Measurements from ENCODE around the gene SLC17A5.
"Not testable (repeated sequence)": the region's sequence is repeated elsewhere in the genome, so short reads cannot be mapped to it uniquely, and the experiment has no call there.

Gene SLC17A5, protein sequence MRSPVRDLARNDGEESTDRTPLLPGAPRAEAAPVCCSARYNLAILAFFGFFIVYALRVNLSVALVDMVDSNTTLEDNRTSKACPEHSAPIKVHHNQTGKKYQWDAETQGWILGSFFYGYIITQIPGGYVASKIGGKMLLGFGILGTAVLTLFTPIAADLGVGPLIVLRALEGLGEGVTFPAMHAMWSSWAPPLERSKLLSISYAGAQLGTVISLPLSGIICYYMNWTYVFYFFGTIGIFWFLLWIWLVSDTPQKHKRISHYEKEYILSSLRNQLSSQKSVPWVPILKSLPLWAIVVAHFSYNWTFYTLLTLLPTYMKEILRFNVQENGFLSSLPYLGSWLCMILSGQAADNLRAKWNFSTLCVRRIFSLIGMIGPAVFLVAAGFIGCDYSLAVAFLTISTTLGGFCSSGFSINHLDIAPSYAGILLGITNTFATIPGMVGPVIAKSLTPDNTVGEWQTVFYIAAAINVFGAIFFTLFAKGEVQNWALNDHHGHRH

DNA sequence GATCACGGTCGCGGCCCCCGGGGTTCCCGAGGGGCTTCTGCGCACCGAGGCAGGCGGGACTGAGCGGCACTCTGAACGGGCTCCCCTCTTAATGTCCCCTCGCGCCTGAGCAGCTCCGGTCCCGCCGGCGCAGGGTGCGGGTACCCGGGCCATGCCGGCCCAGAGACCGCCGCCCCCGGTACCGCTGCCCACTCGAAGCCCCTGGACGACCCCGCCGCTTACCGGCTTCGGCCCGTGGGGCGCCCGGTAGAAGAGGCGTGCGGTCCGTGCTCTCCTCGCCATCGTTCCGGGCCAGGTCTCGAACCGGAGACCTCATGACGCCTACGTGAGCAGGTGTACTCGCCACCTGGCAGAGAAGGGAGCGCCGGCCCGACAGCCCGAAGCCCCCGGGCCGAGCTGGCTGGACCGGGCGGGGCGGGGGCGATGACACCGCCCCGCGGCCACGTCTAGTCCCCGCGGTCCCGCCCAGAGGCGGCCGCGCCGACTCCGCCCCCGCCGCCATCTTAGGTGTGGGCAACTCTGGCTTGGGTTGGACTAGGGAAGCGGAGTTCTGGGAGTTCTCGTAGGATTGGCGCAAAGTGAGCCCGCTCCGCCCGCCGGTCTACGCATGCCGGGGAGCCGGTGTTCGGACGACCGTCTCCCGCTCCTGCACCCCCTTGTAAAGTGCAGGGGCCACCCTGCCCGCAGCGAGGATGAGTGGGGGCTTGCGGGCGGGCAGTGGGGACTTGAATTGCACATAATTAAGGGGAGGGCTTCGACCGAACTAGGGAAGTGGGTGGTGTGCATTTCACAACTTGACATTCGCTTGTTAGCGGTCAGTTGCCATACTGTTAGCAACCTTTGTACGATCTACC is at the start of gene SLC17A5:
Gene SLC17A5, minus strand, starts transcription at position 422 of the 854 bp plus-strand sequence. Its CDS starts 106 bp downstream, at position 316.
- peak; percentile 94 for DNase-seq (ENCODE audit: low spot score)

DNA sequence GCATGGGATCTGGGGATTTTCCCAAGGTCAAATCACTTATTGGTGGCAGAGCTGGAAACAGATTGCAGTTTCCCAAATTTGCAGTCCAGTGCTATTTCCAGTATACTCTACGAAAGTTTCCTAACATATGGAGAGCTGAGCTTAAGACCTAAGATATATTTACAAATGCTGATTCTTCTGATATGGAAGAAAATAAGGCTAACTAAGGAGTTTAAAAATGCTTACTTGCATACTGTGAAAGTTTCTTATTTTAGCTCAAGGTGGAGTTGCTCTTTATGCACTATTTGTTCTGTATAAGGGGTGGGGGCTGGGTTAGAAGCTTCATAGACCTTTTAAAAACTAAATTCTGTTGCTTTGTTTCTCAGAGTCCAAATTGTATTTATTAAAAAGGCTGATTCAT is 49.7 kb upstream of the SLC17A5 start:
- DNase-seq (ENCODE audit: low spot score): no peak

DNA sequence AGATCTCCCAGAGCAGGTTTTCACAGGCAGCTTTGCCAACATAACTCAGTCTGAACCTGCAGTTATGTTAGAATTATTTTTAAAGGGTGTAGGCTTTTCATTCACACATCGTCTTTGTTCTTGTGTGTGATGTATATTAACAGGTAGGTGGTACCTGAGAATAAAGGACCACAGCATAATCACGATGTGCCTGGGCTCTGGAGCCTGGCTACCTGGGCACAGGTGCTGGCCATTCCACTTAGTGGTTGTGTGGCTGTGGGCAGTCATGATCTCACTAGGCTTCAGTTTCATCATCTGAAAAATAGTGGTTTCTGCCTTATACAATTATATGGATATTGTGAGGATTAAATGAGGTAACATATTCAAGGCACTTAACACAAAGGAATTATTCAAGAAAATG is 48.7 kb upstream of the SLC17A5 start:
- no peak for DNase-seq (ENCODE audit: low spot score)

DNA sequence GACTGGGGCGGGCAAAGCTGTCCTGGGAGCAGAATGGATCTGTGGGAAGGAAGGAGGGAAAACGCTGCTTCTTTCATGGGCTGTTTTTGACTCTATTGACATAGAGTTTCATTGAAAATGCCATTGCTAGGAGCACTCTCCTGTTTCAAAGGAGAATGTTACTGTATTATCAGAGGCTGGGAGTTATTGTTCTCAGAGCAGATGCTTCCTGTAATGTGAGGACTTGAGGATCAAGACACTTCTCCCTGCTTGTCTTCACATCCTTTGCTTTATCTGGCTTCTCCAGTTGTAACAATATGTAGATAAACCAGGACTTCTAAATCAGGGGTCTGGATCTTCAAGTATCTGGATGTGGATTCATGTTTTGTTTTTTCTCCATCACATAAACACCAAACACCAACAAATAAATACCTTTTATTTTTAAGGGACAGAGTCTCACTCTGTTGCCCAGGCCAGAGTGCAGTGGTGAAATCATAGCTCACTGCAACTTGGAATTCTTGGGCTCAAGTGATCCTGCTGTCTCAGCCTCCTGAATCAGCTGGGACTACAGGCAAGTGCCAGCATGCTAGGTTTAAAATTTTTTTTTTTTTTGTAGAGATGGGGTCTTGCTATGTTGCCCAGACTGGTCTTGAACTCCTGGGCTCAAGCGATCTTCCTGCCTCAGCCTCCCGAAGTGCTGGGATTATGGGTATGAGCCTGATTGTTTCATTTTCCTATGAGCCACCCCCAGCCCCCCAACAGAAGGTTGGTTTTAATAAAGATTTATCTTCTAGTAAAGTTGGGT is 46.1 kb upstream of the SLC17A5 start:
- no peak for DNase-seq (ENCODE audit: low spot score)

DNA sequence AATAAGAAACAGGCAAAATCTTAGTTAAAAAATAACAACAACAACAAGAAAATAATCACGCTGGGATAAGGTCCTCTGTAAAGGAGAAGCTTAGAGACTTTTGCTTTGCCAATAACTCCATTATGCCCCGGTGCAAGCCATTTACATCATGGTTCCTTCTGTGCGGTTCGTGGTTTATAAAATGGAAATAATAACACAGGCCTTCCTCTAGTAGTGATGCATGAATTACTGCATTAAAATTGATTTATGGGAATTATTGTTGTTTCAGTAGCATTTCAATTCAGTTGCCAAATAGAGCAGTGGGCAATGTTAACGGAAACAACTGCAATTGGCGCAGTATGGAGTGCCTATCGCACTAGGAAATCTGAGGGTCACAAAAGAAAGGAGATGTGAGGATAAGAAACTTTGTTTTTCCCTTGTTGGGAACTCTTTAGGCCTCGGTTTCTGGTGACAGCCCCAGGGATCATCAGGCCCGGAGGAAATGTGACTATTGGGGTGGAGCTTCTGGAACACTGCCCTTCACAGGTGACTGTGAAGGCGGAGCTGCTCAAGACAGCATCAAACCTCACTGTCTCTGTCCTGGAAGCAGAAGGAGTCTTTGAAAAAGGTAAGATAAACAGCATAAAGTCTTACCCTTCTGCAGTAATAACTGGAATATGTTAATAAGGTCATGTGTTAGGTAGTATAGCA is 43.3 kb upstream of the SLC17A5 start:
- peak; percentile 34 for DNase-seq (ENCODE audit: low spot score)

DNA sequence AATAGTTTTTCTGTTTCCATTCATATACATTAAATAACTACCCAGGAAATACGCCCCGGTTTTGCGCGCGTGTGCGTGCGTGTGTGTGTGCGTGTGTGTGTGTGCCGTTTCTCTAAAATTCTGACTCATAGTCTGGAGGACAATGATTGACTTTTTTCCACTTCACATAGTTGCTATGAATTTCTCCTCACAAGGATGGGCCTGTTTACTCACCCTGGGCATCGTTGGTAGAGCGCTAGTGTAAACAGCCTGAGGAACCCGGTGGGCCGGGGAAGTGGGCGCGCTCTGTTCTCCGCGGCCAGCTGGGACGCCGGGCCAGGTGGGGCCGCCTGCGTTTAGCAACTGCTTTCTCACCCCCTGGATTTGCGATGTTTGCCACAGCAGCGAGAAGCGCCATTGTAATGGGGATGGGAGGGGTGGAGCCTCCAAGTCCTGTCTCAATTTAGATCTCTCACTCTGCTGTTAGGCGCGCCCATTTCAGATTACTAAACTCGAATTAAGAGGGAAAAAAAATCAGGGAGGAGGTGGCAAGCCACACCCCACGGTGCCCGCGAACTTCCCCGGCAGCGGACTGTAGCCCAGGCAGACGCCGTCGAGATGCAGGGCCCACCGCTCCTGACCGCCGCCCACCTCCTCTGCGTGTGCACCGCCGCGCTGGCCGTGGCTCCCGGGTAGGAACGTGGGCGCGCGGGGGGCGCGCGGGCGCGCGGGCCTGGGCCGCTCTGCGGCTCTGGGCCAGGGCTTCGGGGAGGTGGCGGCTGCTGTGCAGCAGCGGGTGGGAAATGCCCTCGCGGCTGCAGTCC is 42.0 kb upstream of the SLC17A5 start, which contains the start of gene CD109:
Gene CD109, plus strand, starts transcription at position 585 of the 803 bp plus-strand sequence. Its CDS starts 13 bp downstream, at position 598.
- DNase-seq (ENCODE audit: low spot score): peak; percentile 57

DNA sequence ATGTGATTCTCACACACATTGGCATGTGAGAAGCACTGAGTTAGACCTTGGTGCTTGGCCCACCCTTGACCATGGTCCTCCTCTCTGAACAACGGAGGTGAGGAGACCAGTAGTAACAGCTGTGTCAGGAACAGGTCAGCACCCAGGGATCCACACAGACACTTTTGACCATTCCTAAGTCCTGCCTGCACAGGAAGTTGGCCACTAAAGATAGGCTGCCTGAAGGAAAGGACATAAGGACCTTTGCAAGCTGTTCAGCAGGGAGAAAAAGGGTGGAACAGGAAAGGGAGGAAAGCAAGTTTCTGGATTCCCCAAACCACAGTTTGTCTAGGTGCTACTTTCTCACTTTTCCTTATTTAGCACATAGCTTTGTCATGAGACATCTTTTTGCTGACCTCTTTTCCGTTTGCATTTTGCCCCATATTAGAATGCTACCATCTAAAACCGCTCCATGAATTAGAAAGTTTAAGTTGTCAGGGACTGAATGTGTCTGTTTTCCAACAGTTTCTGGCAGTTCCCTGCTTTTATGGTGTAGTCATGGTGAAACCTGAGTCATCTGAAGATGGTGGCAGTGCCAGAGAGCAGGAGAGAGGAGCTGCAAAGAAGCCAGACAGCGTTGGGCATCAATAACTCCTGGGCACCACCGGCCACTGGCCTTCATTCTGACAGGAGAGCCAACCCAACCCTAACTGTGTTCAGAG is 41.1 kb upstream of the SLC17A5 start:
- DNase-seq (ENCODE audit: low spot score): no peak

DNA sequence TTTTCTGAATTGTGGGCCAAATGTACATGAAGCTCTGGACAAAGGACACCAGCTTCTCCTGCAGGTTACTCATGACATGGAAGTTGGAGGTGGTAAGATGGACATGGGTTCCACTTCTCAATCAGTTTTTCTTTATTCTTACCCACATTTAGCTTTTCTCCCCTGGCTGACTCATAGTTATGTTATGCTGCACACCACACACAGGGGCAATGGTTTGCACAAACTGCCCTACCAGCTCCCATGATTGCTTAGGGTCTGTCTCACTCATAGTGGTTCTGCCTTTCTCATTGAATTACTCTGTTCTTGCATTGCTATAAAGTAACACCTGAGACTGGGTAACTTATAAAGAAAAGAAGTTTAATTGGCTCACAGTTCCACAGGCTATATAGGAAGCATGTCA is 37.7 kb upstream of the SLC17A5 start:
- DNase-seq (ENCODE audit: low spot score): no peak

DNA sequence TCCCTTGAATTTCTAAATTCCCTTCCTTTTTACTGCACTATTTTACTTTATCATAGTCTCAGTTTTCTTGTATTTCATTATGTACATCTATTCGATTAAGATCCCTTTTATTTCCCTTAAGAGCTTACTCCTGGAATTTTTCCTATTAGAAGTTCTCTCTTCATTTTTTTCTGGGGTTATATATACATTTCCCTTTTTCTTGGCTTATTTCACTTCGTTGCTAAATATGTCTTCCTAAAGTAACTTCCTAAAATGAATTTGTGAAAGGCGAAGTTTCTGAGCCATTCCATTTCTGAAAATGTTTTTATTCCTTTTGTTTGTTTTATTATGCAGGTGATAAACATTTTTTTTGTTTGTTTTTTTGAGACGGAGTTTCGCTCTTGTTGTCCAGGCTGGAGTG is 36.3 kb upstream of the SLC17A5 start:
- no peak for DNase-seq (ENCODE audit: low spot score)

DNA sequence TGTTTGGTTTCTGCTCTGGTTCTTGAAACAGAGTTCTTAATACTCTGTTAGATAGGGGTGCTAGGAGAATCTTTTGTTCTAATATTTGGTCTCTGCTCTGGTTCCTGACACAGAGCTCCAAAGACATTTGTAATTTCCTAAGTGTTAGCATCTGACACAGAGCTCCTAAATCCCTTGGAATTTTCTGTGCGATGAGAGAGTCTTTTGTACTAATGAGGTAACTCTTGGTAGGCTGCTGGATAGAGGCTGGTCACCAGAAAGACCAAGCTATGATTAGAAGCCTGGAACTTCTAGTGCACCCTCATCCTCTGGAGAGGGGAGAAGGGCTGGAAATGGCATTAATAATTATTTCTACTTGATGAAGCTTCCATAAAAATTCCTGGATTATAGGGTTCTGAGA is 34.6 kb upstream of the SLC17A5 start:
- no peak for DNase-seq (ENCODE audit: low spot score)

DNA sequence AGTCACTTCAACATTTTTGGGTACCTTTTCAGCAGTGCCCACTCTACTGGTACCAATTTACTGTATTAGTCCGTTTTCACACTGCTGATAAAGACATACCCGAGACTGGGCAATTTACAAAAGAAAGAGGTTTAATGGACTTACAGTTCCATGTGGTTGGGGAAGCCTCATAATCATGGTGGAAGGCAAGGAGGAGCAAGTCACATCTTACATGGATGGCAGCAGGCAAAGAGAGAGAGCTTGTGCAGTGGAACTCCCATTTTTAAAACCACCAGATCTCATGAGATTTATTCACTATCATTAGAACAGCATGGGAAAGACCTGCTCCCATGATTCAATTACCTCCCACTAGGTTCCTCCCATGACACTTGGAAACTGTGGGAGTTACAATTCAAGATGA is 29.8 kb upstream of the SLC17A5 start:
- DNase-seq (ENCODE audit: low spot score): not testable (repeated sequence)

DNA sequence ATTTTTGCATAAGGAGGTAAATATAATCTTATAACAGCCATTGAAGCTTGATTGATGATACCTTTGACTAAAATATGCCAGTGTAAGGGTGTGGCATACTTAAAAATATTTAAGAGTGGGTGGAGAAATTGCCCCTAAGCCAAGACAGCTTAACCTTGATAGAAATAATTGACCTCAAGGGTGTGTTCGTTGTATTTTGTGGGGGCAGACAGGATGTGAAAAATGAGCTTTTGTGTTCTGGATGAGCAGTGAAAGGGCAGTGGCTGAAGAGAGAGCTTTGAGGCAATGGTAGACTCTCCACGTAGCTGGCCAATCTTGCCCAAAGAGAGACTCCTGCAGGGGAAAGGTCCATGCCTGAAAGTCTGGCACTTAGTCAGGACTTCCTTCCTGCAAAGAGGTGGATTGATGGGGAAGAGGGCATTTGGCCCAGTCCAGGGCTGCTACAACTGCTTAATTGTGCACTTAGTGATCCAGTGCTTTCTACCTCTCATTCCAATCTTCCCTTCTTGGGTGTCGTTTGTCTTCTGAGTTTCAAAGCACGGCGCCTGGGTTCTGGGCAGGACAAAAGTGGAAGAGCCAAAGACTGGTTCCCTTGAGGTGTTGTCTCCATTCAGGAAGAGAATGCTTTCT is 26.6 kb upstream of the SLC17A5 start:
- no peak for DNase-seq (ENCODE audit: low spot score)

DNA sequence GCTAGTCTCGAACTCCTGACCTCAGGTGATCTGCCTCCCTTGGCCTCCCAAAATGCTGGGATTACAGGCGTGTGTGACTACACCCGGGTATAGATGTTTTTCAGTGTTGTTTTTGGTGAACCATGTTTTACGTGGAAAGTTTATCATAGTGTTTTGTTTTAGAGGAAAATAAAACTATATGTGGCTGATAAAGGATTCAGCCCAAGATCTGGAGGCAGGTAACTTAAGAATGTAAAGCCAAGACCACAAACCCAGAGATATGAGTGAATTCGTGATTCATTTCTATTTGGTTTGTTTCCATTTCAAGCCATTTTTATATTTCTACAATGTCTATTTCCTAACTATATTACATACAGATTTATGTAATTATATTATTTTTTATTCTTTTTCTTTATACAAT is 26.1 kb upstream of the SLC17A5 start:
- not testable (repeated sequence) for DNase-seq (ENCODE audit: low spot score)

DNA sequence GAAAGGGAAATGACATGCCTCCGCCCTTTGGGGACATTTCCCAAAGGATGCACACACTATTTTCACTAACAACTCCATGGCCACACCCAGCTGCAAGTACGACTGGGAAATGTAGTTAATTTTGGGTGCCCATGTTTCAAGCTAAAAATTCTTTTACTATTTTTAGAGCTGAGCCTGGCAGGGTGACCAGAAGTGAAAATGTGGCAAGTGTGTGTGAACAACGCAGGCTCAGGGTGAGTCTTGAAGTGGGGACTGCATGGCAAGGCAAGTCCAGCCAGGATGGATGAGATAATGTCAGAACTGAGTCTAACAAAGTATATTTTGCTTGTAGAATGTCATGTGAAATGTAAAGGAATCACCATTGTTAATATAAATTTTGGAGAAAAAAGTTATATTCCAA is 25.2 kb upstream of the SLC17A5 start:
- no peak for DNase-seq (ENCODE audit: low spot score)

DNA sequence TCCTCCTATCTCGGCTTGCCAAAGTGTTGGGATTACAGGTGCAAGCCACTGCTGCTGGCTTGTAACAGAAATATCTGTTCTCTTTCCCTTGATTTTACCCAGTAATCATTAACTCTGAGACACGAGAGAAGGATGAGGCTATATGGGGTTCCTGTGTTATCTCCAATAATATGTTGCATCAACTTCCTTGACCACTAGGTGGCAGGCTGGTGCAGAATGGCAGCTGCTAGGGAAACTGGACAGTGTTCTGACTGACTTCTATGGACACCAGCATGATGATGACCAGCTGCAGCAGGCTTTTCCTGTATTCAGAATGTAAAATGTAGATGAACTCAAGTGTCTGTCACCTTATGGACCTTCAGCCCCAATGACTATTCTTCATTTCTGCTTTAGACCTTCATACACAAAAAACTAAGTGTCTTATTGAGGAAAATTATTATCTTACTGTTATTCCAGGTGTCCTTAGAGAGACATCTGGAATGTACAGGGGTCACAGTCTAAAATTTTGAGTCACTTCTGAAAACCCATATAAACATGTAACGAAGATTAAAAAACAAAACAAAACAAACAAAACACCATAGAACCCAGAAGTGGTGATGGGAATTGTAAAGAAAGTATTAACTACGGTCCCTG is 21.8 kb upstream of the SLC17A5 start:
- DNase-seq (ENCODE audit: low spot score): peak; percentile 75

DNA sequence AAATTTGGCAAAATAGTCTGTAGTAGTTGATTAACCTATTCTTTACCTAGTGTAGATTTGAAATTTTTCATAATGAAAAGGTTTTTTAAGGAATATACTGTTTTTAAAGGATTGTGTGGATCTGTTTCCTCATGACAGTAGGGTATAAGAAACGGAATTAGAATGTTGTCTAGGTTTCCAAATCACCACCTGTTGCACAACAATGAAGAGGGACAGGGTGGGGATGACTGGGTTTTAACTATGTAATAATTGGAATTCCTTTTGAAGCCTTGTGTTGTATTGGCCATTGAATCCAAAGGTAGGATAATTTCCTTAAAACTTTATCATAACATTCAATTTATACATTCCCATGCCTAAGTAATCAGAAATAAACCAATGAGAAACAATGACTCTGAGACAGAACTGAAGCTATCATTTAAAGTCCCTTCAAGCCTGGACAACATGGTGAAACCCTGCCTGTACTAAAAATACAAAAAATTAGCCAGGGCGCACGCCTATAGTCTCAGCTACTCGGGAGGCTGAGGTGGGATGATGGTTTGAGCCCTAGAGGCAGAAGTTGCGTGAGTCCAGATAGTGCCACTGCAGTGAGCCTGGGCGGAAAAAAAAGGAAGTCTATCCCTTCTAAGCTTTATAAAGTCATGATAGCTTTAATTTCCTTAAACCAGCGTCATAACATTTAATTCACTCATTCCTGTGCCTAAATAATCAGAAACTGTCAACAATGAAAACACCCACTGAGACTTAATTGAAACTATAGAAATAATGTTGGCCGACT is 18.3 kb upstream of the SLC17A5 start:
- DNase-seq (ENCODE audit: low spot score): no peak

DNA sequence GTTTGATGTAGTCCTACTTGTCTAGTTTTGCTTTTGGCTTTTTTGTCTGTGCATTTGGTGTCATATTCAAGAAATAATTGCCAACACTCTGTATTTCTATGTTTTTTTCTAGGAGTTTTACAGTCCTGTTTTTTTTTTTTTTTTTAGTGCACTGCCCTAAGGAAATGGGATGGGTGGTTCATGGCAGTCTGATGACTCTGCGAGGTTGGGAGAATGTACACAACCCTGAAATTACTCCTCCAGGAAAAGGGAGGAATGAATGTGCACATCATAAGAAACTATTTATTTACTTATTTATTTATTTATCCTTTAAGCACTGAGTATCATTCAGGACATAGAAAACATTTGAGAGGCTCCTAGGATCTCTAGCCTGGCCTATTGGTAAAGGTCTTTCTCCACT is 15.2 kb upstream of the SLC17A5 start:
- DNase-seq (ENCODE audit: low spot score): no peak

DNA sequence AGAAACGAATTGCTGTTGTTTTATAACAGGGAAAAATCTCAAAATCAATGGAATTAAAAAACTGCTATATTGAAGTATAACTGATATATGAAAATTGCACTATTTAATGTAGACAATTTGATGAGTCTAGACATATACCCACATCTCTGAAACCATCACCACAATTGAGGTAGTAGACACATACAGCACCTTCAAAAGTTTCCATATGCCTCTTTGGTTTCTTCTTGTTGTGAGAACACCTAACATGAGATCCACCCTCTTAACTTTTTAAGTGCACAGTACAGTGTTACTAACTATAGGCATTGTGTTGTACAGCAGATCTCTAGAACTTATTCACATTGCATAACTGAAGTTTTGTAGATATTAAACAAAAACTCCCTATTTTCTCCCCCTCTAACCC is 14.0 kb upstream of the SLC17A5 start:
- DNase-seq (ENCODE audit: low spot score): no peak
